ENCODE results near the gene VWF. TPM values are rescaled to one million over a fixed set of nuclear protein-coding genes. Genes with fewer than 3 reads are reported as not detected.
"Not testable (repeated sequence)": the region's sequence is repeated elsewhere in the genome, so short reads cannot be mapped to it uniquely, and the experiment has no call there.

VWF gene
- total and polyA plus RNA-seq, 2 of the 13 experiments (the other 11 are each of a cell fraction or from before 2014, with no cell fraction given) = 0.20 to 0.25 TPM

- H3K36me3 ChIP-seq (replicated peaks in 1 of 2; ENCODE audit: control insufficient read depth in 1 of 2, insufficient read depth in 2 of 2, low read length in 2 of 2); H3K4me3 ChIP-seq (replicated peaks in 1 of 3; ENCODE audit: insufficient read depth in 1 of 3, low read depth in 2 of 3, low read length in 3 of 3); H3K79me2 ChIP-seq (ENCODE audit: insufficient read depth, low read length); in situ Hi-C loops (cut with HindIII; ENCODE audit: extremely low pct_ligation_motif_present, low pct_unique_long_range_greater_than_20kb); H3K9ac ChIP-seq (ENCODE audit: insufficient read depth, low read depth, low read length); intact Hi-C loops (cut with micrococcal nuclease; ENCODE audit: unreplicated experiment); ATAC-seq; BruUV-seq (replicated peaks); DNase-seq (ENCODE audit: low spot score); H3K27me3 ChIP-seq (ENCODE audit: control insufficient read depth in 1 of 2, insufficient read depth in 2 of 2, low read length in 2 of 2); H3K27ac ChIP-seq (ENCODE audit: extremely low read length, insufficient read depth, low read length); CTCF ChIA-PET (ENCODE audit: low intra/inter-chr PET ratio, low total read pairs); H3K4me2 ChIP-seq (ENCODE audit: low read depth, low read length); H3K4me1 ChIP-seq (ENCODE audit: insufficient read depth, low read length); H4K20me1 ChIP-seq (ENCODE audit: insufficient read depth, low read length); H2AFZ ChIP-seq (ENCODE audit: low read length); H3K9me3 ChIP-seq (ENCODE audit: low read length); FAIRE-seq; POLR2A ChIA-PET: not testable (repeated sequence)
- WGBS (ENCODE audit: low lambda C conversion rate) = 65% methylated on average over 5 of the region's 10 CpGs
These were observed 104.0 kb downstream of the VWF start for GRCh38 chr12:6020511-6020910.

GRCh38 chr12:6019256-6019655, 105.2 kb downstream of the VWF start:
- H3K27me3 ChIP-seq (ENCODE audit: control insufficient read depth in 1 of 2, insufficient read depth in 2 of 2, low read length in 2 of 2); H2AFZ ChIP-seq (ENCODE audit: low read length); H3K4me1 ChIP-seq (ENCODE audit: insufficient read depth, low read length); H3K79me2 ChIP-seq (ENCODE audit: insufficient read depth, low read length); H3K4me2 ChIP-seq (ENCODE audit: low read depth, low read length); BruUV-seq (replicated peaks); DNase-seq (ENCODE audit: low spot score); intact Hi-C loops (cut with micrococcal nuclease; ENCODE audit: unreplicated experiment); H4K20me1 ChIP-seq (ENCODE audit: insufficient read depth, low read length); FAIRE-seq; H3K36me3 ChIP-seq (replicated peaks in 1 of 2; ENCODE audit: control insufficient read depth in 1 of 2, insufficient read depth in 2 of 2, low read length in 2 of 2); H3K9ac ChIP-seq (ENCODE audit: insufficient read depth, low read depth, low read length); H3K9me3 ChIP-seq (ENCODE audit: low read length); H3K4me3 ChIP-seq (replicated peaks in 1 of 3; ENCODE audit: insufficient read depth in 1 of 3, low read depth in 2 of 3, low read length in 3 of 3); POLR2A ChIA-PET; CTCF ChIA-PET (ENCODE audit: low intra/inter-chr PET ratio, low total read pairs); in situ Hi-C loops (cut with HindIII; ENCODE audit: extremely low pct_ligation_motif_present, low pct_unique_long_range_greater_than_20kb); H3K27ac ChIP-seq (ENCODE audit: extremely low read length, insufficient read depth, low read length); ATAC-seq: not testable (repeated sequence)
- 80% methylated on average over 19 of the region's 24 CpGs for WGBS (ENCODE audit: low lambda C conversion rate)

- intact Hi-C loops (cut with micrococcal nuclease; ENCODE audit: unreplicated experiment) = no loop called here
- Histone ChIP-seq H3K27ac (ENCODE audit: extremely low read length, insufficient read depth, low read length) (no peak overlapping the region), H3K4me2 (ENCODE audit: low read depth, low read length) (no peak overlapping the region), H4K20me1 (ENCODE audit: insufficient read depth, low read length) (no peaks in the 10 kb centered on the region), H3K9ac (ENCODE audit: insufficient read depth, low read depth, low read length) (no peak overlapping the region), H2AFZ (ENCODE audit: low read length) (no peak overlapping the region), H3K27me3 (ENCODE audit: control insufficient read depth in 1 of 2, insufficient read depth in 2 of 2, low read length in 2 of 2) (peaks cover 0 to 2% of the 10 kb centered on the region in 2 experiments; a peak in 1 of 5 replicates), H3K9me3 (ENCODE audit: low read length) (no peaks in the 10 kb centered on the region), H3K79me2 (ENCODE audit: insufficient read depth, low read length) (no peaks in the 10 kb centered on the region), H3K36me3 (replicated peaks in 1 of 2; ENCODE audit: control insufficient read depth in 1 of 2, insufficient read depth in 2 of 2, low read length in 2 of 2) (no peaks in the 10 kb centered on the region), H3K4me1 (ENCODE audit: insufficient read depth, low read length) (no peaks in the 10 kb centered on the region), H3K4me3 (replicated peaks in 1 of 3; ENCODE audit: insufficient read depth in 1 of 3, low read depth in 2 of 3, low read length in 3 of 3) (no peak overlapping the region)
- BruUV-seq (replicated peaks) = no TSS peak
- in situ Hi-C loops (cut with HindIII; ENCODE audit: extremely low pct_ligation_motif_present, low pct_unique_long_range_greater_than_20kb) = no loop called here
- 49% methylated on average over 9 of the region's 10 CpGs for WGBS (ENCODE audit: low lambda C conversion rate)
- ChIA-PET CTCF (ENCODE audit: low intra/inter-chr PET ratio, low total read pairs) (no interaction called here), POLR2A (no interaction called here)
- no peak for ATAC-seq
- no peak for DNase-seq (ENCODE audit: low spot score)
- no peak for FAIRE-seq
- TF ChIP-seq ZNF776 (CRISPR knock-in tag; IDR thresholded peaks at IDR 0.05) (no peak), CHD4 (IDR thresholded peaks at IDR 0.05; ENCODE audit: borderline replicate concordance, low read length) (no peak), MAFG (CRISPR knock-in tag; IDR thresholded peaks at IDR 0.05) (no peak), THAP8 (CRISPR knock-in tag; IDR thresholded peaks at IDR 0.05; ENCODE audit: borderline replicate concordance) (no peak), PHF8 (CRISPR knock-in tag; IDR thresholded peaks at IDR 0.05) (no peak), ZFP1 (CRISPR knock-in tag; IDR thresholded peaks at IDR 0.05) (no peak)
These were observed 106.2 kb downstream of the VWF start for GRCh38 chr12:6018265-6018664.

Measured in HepG2 (cell line).